ENCODE data around the gene DDX10.

DNA sequence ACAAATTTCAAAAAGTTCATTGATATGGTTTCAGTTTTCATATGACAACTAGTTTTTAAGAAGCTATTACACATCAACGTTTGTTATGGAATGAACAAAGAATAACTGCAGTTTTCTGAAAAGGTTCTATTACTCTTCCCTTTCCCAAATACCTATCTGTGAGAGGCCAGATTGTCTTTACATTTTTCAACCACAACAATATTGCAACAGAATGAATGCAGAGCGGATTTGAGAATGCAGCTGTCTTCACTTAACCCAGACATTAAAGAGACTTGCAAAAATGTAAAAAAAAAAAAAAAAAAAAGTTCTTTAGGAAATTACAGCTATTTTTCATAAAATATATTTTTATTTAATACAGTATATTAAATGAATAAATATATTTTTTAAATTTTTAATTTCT, 250.8 kb downstream of the DDX10 start:
- TF ChIP-seq, protein P1, sequence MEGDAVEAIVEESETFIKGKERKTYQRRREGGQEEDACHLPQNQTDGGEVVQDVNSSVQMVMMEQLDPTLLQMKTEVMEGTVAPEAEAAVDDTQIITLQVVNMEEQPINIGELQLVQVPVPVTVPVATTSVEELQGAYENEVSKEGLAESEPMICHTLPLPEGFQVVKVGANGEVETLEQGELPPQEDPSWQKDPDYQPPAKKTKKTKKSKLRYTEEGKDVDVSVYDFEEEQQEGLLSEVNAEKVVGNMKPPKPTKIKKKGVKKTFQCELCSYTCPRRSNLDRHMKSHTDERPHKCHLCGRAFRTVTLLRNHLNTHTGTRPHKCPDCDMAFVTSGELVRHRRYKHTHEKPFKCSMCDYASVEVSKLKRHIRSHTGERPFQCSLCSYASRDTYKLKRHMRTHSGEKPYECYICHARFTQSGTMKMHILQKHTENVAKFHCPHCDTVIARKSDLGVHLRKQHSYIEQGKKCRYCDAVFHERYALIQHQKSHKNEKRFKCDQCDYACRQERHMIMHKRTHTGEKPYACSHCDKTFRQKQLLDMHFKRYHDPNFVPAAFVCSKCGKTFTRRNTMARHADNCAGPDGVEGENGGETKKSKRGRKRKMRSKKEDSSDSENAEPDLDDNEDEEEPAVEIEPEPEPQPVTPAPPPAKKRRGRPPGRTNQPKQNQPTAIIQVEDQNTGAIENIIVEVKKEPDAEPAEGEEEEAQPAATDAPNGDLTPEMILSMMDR (IDR thresholded peaks at IDR 0.05) = no peak
- TF ChIP-seq EP300 (IDR thresholded peaks at IDR 0.05) (no peak), POLR2A (IDR thresholded peaks at IDR 0.05; ENCODE audit: low read depth) (no peak)
